A549 treated with GW870086 at 1 μM for 4 hours (cell line): ENCODE measurements around the gene ACOT11. TPM values are rescaled to one million over a fixed set of nuclear protein-coding genes. Genes with fewer than 3 reads are reported as not detected.

ENCODE experiments used
- total RNA-seq: library from RNA; stranded (reverse); fragments of 200-300 nt; extraction: Qiagen RNA extraction; gene quantifications from 5 replicates; pipeline ENCODE4 v1.2.3, GENCODE V29; 2022; ENCODE audit warnings: low read depth

ACOT11 gene
- total RNA-seq = 2.4 to 3.1 TPM (median 2.6 TPM) in 5 replicates

DNA sequence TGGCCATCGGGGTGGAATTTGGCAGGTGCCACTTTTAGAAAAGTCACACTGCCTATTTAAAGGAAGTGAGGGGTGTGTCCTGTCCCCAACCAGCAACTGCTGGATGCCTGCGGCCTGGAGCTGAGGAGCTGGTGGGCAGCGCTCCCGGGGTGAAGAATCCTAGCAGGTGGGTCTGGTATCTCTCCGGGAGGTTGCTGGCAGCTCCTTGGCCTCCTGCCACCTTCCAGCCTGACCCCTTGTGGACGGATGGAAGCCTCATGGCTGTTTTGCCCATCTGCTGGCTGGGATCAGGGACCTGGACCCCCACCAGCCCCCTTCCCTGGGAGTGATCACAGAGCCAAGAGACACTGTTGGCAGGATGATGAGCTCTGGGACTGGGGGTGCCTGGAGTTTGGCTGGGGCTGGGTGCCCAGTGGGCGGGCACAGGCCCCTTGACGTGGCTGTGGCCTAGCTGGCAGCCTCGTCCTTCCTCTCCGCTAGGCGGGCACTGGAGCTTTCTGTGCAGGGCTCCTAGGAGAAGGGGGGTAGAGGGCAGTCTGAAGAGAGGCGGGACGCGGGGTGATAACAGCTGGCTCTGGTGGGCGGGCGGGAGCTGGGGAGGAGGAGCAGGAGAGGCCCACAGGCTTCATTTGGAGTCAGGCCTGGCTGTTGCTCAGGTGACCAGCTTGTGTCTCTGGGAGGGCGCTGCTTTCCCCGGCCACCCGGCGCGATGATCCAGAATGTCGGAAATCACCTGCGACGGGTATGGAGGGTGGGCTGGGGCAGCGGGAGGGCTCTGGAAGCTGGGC is at the start of gene ACOT11:
TSS of gene ACOT11 (plus strand) at position 628 of the 788 bp plus-strand sequence. CDS start at position 710, 82 bp downstream.

DNA sequence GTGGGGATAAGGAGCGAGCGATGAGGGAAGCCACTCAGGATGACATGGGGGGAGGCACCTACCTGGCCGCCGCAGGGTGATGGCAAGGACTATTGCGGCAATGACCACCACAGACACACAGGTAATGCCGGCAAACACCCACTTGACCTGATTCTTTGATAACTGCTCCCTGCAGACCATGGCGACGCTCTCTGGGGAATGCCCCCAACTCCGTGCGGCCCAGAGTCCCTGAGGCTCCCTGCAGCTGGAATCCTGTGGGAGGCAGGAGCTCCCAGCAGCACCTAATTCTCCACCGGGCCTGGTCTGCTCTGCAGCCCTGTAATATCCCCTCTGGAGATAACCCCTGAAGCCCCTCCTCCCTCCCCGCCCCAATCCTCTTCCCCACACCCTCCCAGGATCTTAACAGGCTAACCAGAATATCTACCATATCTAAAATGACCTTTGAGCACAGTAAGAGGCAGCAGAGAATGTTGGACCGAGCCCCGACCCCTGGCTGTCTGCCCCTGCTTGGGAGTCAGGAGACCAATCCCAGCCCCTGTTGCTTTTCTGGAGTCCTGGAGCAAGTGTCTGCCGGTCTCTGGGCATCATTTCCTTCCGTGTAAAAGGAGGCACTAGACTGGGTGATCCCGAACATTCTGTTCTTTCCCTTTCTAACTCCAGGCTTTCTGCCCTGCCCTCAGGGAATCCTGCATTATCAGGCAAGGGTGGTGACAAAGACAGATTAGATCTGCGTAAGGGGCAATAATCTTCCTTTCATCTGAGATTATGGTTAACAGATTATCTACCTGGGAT is 75.4 kb downstream of the ACOT11 start, which contains the start of gene FAM151A:
TSS of gene FAM151A (minus strand) at position 310 of the 792 bp plus-strand sequence. CDS start at position 180, 130 bp downstream.

DNA sequence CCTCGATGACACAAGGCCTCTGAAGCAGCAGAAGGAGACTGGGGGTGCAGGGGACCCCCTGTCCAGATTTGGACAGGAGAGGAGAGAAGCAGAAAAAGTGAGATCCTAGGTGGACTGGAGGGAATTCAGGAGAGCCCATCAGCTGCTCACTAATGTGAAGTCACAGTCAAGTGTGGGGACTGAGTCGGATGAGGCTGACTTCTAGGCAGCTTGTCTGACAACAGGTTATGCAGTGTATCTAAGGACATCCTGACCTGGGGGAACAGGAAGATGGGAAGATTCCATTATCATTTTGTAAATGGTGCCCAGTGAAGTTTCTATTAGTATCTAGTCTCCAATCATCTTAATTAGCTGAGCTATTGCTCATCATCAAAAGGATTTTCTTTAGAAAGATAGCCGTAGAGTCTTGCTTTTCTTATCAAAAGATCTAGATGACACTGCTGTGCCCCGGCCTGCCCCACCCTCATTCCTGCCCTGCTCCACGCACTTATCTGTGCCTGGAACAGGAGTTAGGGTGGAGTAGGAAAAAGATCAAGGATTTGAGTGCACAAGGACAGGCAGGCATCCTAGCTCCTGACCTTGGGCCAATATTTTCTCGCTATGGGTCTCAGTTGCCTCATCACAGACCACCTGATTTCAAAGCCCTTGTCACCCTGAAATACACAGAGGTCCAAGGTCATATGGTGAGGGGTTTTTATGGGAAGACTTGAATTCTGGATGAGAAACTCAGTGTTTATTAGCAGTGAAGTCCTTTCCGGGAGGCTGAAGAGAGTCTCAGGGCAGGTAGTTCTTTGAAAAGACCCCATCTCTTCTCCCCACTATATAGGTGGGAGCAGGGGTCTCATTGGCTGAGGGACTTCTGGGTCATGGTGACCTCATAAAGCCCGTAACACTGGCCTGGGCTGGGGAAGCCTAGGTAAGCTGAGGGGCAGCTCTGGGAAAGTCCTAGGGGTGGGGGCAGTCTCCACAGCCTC is 93.1 kb downstream of the ACOT11 start, which contains the start of gene MROH7:
TSS of gene MROH7 (plus strand) at position 924 of the 974 bp plus-strand sequence. CDS start 11,141 bp downstream, outside the sequence.

Other genes starting within 250 kb of the ACOT11 start
- gene SSBP3, start 141.8 kb upstream of the ACOT11 start, total RNA-seq = 4.8 to 8.1 TPM (median 6.6 TPM) in 5 replicates
- 0.07 to 0.18 TPM (median 0.13 TPM) in 4 of 5 replicates, not detected in the other for gene FAM151A, start 75.3 kb downstream of the ACOT11 start, total RNA-seq
- gene MROH7, start 93.6 kb downstream of the ACOT11 start, total RNA-seq = not detected in 5 replicates
- 25.2 to 30.3 TPM (median 26.8 TPM) in 5 replicates for gene TTC4, start 167.6 kb downstream of the ACOT11 start, total RNA-seq
- gene PARS2, start 216.3 kb downstream of the ACOT11 start, total RNA-seq = 4.3 to 5.1 TPM (median 4.7 TPM) in 5 replicates